ENCODE results near the gene SPSB3.

SPSB3 gene

GRCh38 chr16:1777375-1778199, 4.8 kb downstream of the SPSB3 start:
- no peak for DNase-seq (ENCODE audit: extremely low read depth, low read depth)
- TF ChIP-seq CTCF (IDR thresholded peaks at IDR 0.05; ENCODE audit: low read depth, low read length), result no peak

- DNase-seq (ENCODE audit: extremely low read depth, low read depth), result no peak
- no peak for TF ChIP-seq CTCF (IDR thresholded peaks at IDR 0.05; ENCODE audit: low read depth, low read length)
Measured at GRCh38 chr16:1776991-1777374, 5.4 kb downstream of the SPSB3 start.

GRCh38 chr16:1776672-1776955, 5.8 kb downstream of the SPSB3 start:
- DNase-seq (ENCODE audit: extremely low read depth, low read depth), result no peak
- TF ChIP-seq CTCF (IDR thresholded peaks at IDR 0.05; ENCODE audit: low read depth, low read length), result no peak

- no peak for TF ChIP-seq CTCF (IDR thresholded peaks at IDR 0.05; ENCODE audit: low read depth, low read length)
- no peak for DNase-seq (ENCODE audit: extremely low read depth, low read depth)
Measured at GRCh38 chr16:1775846-1776671, 6.3 kb downstream of the SPSB3 start.

GRCh38 chr16:1775006-1775845, 7.1 kb downstream of the SPSB3 start:
- no peak for DNase-seq (ENCODE audit: extremely low read depth, low read depth)
- no peak for TF ChIP-seq CTCF (IDR thresholded peaks at IDR 0.05; ENCODE audit: low read depth, low read length)

- TF ChIP-seq CTCF (IDR thresholded peaks at IDR 0.05; ENCODE audit: low read depth, low read length), result no peak
- no peak for DNase-seq (ENCODE audit: extremely low read depth, low read depth)
Measured at GRCh38 chr16:1774448-1774780, 8.0 kb downstream of the SPSB3 start.

Data from AG09319 (cell line).